OCI-LY3 (cell line): ENCODE data around the gene EHD2.
"Not testable (repeated sequence)": the region's sequence is repeated elsewhere in the genome, so short reads cannot be mapped to it uniquely, and the experiment has no call there.

Source experiments
- H2AFZ ChIP-seq: fragments of 200-600, 300-600 bp; shearing (Covaris generic); 2 replicates; pipeline ENCODE4 v1.6.0; 2014; ENCODE audit warnings: antibody characterized with exemption, low read depth, low read length
- H3K27ac ChIP-seq: fragments of 200-600, 300-600 bp; sonication (generic); 2 replicates; pipeline ENCODE4 v1.5.1; 2014; ENCODE audit warnings: mild to moderate bottlenecking, low read length, moderate library complexity, mixed read lengths
- H3K27me3 ChIP-seq: fragments of 200-600, 300-600 bp; sonication (generic); 2 replicates; pipeline ENCODE4 v1.6.1; 2014; ENCODE audit warnings: low read depth, low read length, mixed read lengths
- H3K36me3 ChIP-seq: fragments of 200-600, 300-600 bp; sonication (generic); replicated peaks from 2 replicates; pipeline ENCODE3; 2014; ENCODE audit warnings: low read depth, low read length, mixed read lengths
- H3K4me1 ChIP-seq: fragments of 300-600, 200-600 bp; sonication (generic); 2 replicates; pipeline ENCODE4 v1.6.1; 2014; ENCODE audit warnings: low read length, mixed read lengths
- H3K4me2 ChIP-seq: fragments of 200-600, 300-600 bp; sonication (generic); 2 replicates; pipeline ENCODE4 v1.6.1; 2014; ENCODE audit warnings: low read length, mixed read lengths
- H3K4me3 ChIP-seq: fragments of 300-600, 200-600 bp; sonication (generic); 2 replicates; pipeline ENCODE4 v1.5.1; 2014; ENCODE audit warnings: antibody characterized with exemption, mild to moderate bottlenecking, low read length, moderate library complexity
- H3K79me2 ChIP-seq: fragments of 300-600, 200-600 bp; shearing (Covaris generic); 2 replicates; pipeline ENCODE4 v1.6.1; 2014; ENCODE audit warnings: mild to moderate bottlenecking, low read length, mixed read lengths
- H3K9ac ChIP-seq: fragments of 300-600, 200-600 bp; shearing (Covaris generic); 2 replicates; pipeline ENCODE4 v1.6.0; 2014; ENCODE audit warnings: mild to moderate bottlenecking, low read length, moderate library complexity
- H3K9me3 ChIP-seq: fragments of 200-600, 300-600 bp; shearing (Covaris generic); 2 replicates; pipeline ENCODE4 v1.6.1; 2014; ENCODE audit warnings: low read length, mixed read lengths; ENCODE audit not compliant: insufficient read depth
- H4K20me1 ChIP-seq: fragments of 200-600, 300-600 bp; sonication (generic); 2 replicates; pipeline ENCODE4 v1.6.1; 2016; ENCODE audit warnings: low read length, mixed read lengths; ENCODE audit not compliant: insufficient read depth
- EZH2phosphoT487 ChIP-seq: fragments of 200-600 bp; shearing (Covaris generic); IDR thresholded peaks from 2 replicates; pipeline ENCODE4 v1.6.1; 2018; ENCODE audit warnings: antibody characterized with exemption, mixed run types, low read depth
- TF ChIP-seq, protein P1 (sequence below): fragments of 200-600, 300-600 bp; sonication (generic); IDR thresholded peaks from 2 replicates; pipeline ENCODE4 v1.5.1; 2014; ENCODE audit warnings: antibody characterized with exemption, low read length, low read depth

EHD2 gene

GRCh38 chr19:47726467-47726866 lies 13.2 kb downstream of the EHD2 start:
- Histone ChIP-seq H2AFZ (no peak overlapping the region), H3K4me2 (no peak overlapping the region), H3K27ac (no peak overlapping the region), H3K9ac (no peak overlapping the region), H3K27me3 (0 out of 2 replicates have a peak, but pooled peaks cover 3% of the 10 kb centered on the region), H3K9me3 (no peaks in the 10 kb centered on the region), H3K4me3 (no peak overlapping the region), H3K36me3 (no peaks in the 10 kb centered on the region), H3K79me2 (no peaks in the 10 kb centered on the region), H4K20me1 (no peaks in the 10 kb centered on the region), H3K4me1 (peaks cover 9% of the 10 kb centered on the region)
- no peak for TF ChIP-seq EZH2phosphoT487
- TF ChIP-seq, protein P1, sequence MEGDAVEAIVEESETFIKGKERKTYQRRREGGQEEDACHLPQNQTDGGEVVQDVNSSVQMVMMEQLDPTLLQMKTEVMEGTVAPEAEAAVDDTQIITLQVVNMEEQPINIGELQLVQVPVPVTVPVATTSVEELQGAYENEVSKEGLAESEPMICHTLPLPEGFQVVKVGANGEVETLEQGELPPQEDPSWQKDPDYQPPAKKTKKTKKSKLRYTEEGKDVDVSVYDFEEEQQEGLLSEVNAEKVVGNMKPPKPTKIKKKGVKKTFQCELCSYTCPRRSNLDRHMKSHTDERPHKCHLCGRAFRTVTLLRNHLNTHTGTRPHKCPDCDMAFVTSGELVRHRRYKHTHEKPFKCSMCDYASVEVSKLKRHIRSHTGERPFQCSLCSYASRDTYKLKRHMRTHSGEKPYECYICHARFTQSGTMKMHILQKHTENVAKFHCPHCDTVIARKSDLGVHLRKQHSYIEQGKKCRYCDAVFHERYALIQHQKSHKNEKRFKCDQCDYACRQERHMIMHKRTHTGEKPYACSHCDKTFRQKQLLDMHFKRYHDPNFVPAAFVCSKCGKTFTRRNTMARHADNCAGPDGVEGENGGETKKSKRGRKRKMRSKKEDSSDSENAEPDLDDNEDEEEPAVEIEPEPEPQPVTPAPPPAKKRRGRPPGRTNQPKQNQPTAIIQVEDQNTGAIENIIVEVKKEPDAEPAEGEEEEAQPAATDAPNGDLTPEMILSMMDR = no peak

DNA sequence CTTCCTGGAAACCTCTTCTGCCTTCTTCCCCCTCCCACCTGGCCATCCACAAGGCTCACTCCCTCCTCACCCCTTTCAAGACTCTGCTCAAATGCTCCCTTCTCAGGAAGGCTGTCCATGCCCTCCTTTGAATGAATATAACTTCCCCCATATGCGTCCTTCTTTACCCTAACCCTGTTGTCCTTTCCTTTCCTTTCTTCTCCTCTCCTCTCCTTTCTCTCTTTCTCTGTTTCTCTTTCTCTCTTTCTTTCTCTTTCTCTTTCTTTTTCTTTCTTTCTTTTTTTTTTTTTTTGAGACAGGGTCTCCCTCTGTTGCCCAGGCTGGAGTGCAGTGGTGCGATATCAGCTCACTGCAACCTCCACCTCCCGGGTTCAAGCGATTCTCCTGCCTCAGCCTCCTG lies 15.1 kb downstream of the EHD2 start:
- not testable (repeated sequence) for H3K4me3 ChIP-seq, H3K4me2 ChIP-seq, H3K9ac ChIP-seq, H3K79me2 ChIP-seq, H3K36me3 ChIP-seq, H3K27me3 ChIP-seq, H3K4me1 ChIP-seq, H2AFZ ChIP-seq, H3K9me3 ChIP-seq, H4K20me1 ChIP-seq, H3K27ac ChIP-seq

GRCh38 chr19:47729468-47729798 lies 16.2 kb downstream of the EHD2 start:
- no peak overlapping the region for H3K27ac ChIP-seq

DNA sequence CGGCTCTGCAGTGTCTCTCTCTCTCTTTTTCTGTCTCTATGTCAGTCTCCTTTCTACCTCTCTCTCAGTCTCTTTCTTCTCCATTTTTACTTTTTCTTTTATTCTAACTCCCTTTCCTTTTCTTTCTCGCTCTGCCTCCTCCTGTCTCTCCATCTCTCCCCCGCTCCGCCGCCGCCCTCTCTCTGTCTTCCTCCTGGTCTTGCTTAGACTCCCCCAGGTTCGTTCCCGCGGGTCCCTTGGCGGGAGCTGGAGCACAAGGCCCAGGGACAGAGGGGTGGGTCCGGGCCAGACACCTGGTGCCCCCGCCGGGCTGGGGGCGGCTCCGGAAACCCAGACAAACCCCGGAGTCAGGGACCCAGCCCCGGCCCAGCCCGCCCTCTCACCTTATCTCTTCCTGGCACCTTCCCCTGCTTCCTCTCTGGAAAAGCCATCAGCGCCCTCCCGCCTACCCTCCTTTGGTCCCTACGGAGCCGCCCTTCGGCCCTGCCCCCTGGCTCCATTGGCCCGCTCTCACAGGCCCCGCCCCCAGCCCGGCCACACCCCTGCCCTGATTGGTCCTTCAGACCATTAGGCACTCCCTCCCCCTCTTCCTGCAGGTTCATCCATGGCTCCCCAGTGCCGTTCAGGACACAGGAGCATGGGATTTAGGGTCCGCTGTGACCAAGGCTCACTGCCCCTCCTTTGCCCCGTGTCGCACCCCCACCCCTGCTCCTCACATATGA lies 16.7 kb downstream of the EHD2 start:
- Histone ChIP-seq H3K27me3 (no peaks in the 10 kb centered on the region), H4K20me1 (no peaks in the 10 kb centered on the region), H3K4me3 (no peak overlapping the region), H3K9ac (no peak overlapping the region), H3K4me1 (no peaks in the 10 kb centered on the region), H3K36me3 (no peaks in the 10 kb centered on the region), H3K79me2 (no peaks in the 10 kb centered on the region), H3K9me3 (no peaks in the 10 kb centered on the region), H2AFZ (no peak overlapping the region), H3K27ac (no peak overlapping the region), H3K4me2 (no peak overlapping the region)
- TF ChIP-seq EZH2phosphoT487 = no peak

More at GRCh38 chr19:47729468-47729798, 16.2 kb downstream of the EHD2 start:
- no peaks in the 10 kb centered on the region for H3K4me1 ChIP-seq
- no peaks in the 10 kb centered on the region for H3K9me3 ChIP-seq
- no peaks in the 10 kb centered on the region for H3K36me3 ChIP-seq
- H4K20me1 ChIP-seq = no peaks in the 10 kb centered on the region
- no peak overlapping the region for H2AFZ ChIP-seq
- no peaks in the 10 kb centered on the region for H3K79me2 ChIP-seq
- no peak overlapping the region for H3K4me3 ChIP-seq
- H3K4me2 ChIP-seq = no peak overlapping the region
- no peak overlapping the region for H3K9ac ChIP-seq
- no peak for TF ChIP-seq EZH2phosphoT487
- TF ChIP-seq, protein P1 = no peak
- 0 out of 2 replicates have a peak, but pooled peaks cover under 1% of the 10 kb centered on the region for H3K27me3 ChIP-seq

DNA sequence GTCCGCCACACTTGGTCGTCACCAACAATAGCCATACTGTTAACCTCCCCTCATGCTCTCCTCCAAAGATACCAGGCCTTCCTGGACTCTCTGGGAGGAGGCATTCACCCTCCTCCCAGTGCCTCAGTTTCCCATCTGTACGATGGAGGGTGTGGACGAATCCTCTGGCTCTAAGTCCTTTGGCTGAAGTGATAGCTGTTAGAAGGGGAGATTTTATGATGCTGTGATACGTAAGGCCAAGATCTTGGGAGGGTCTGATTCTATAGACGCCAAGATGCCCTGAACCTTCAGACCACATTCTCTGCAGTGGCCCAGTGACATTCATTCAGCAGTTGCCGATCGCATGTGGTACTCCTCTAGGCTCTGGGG lies 17.3 kb downstream of the EHD2 start:
- no peaks in the 10 kb centered on the region for H3K9me3 ChIP-seq
- H3K4me1 ChIP-seq = no peaks in the 10 kb centered on the region
- H3K27ac ChIP-seq = no peak overlapping the region
- TF ChIP-seq, protein P1 = no peak
- no peak for TF ChIP-seq EZH2phosphoT487
- H3K4me2 ChIP-seq = no peak overlapping the region
- no peaks in the 10 kb centered on the region for H4K20me1 ChIP-seq
- H3K27me3 ChIP-seq = no peaks in the 10 kb centered on the region
- no peak overlapping the region for H3K4me3 ChIP-seq
- no peak overlapping the region for H2AFZ ChIP-seq
- no peaks in the 10 kb centered on the region for H3K79me2 ChIP-seq
- no peak overlapping the region for H3K9ac ChIP-seq
- no peaks in the 10 kb centered on the region for H3K36me3 ChIP-seq
